22Rv1 (cell line): ENCODE data around the gene TTC33.

ENCODE experiments used
- H3K27ac ChIP-seq: fragments of 450-650 bp; 2 replicates; pipeline ENCODE4 v1.5.1; 2017
- CTCF ChIP-seq: fragments of 450-650 bp; IDR thresholded peaks from 2 replicates; pipeline ENCODE4 v1.5.1; 2017; ENCODE audit warnings: mild to moderate bottlenecking
- ZFX ChIP-seq: fragments of 450-650 bp; IDR thresholded peaks from 2 replicates; pipeline ENCODE4 v1.6.1; 2017; ENCODE audit warnings: antibody characterized with exemption, borderline replicate concordance

The TTC33 gene

GRCh38 chr5:40614923-40615585, 140.7 kb downstream of the TTC33 start:
- H3K27ac ChIP-seq: no peak overlapping the region
- TF ChIP-seq ZFX (no peak), CTCF (no peak)

DNA sequence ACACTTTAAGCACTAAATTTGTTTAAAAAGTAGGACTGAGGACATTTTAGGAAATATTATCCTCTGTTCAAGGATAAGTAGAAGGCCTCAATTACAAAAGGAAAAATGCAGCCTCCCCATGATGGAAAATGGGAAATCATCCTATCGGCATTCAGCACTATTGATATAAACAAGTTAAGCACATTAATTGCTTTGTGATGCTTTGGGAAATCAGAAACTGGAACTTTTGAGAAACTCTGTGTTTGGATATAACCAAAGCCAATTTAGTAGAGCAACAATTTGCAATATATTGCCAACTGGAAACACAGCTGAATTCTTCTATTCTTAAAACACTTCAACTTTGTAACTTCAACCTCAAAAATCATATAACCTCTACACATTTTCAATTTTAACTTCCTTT, 141.3 kb downstream of the TTC33 start:
- no peak overlapping the region for H3K27ac ChIP-seq
- TF ChIP-seq CTCF: no peak
- TF ChIP-seq ZFX: no peak

- no peak for TF ChIP-seq ZFX
- TF ChIP-seq CTCF: no peak
- no peak overlapping the region for H3K27ac ChIP-seq
Measured at GRCh38 chr5:40607202-40607601, 148.6 kb downstream of the TTC33 start.

DNA sequence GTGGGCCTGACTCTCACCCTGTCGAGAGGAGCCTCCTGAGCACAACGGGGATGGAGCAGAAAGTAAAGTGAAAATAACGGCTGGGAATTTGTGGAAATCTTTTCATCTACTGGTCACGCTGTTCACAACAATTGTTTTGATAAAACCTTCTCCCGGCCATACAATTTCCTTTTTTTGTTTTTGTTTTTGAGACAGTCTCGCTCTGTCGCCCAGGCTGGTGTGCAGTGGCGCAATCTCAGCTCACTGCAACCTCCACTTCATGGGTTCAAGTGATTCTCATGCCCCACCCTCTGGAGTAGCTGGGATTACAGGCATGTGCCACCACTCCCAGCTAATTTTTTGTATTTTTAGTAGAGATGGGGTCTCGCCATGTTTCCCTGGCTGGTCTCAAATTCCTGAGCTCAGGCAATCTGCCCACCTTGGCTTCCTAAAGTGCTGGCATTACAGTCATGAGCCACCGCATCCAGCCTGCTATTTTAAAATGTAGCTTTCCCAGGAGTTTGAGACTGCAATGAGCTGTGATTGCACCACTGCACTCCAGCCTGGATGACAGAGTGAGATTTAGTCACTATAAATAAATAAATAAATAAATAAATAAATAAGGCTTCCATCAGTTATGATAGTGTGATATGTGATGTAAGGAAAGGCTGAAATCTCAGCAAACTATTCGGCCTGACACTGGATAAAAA, 149.5 kb downstream of the TTC33 start:
- no peak for TF ChIP-seq CTCF
- no peak for TF ChIP-seq ZFX
- no peak overlapping the region for H3K27ac ChIP-seq

DNA sequence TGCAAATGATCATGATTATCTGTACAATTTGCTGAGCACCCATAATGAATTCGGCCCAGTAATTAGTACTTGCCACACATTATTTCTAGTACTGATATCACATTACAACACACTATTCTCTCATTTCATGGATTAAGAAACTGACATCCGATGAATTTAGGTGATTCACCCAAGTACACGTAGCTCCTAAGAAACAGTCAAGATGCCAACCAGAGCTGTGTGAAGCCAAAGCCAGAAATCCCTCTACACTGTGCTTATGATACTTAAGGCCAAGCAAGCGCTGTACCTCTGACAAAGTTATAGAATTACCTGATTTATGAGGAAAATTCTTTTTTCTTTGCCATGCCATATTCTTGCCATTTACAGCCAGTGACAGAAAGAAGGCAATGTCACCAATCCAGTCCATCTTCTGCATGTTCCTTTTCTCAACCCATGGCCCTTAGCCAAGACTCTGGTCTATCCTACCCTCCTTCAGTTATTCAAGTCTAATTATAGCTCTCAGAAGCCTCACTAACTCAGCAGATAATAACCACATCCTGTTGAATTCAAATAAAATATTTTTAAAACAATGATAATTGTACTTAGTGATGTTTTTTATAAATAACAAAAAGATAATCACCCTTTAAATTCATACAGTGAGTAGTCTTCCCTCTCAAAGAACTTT, 150.3 kb downstream of the TTC33 start:
- TF ChIP-seq CTCF (no peak), ZFX (no peak)
- H3K27ac ChIP-seq: no peak overlapping the region

DNA sequence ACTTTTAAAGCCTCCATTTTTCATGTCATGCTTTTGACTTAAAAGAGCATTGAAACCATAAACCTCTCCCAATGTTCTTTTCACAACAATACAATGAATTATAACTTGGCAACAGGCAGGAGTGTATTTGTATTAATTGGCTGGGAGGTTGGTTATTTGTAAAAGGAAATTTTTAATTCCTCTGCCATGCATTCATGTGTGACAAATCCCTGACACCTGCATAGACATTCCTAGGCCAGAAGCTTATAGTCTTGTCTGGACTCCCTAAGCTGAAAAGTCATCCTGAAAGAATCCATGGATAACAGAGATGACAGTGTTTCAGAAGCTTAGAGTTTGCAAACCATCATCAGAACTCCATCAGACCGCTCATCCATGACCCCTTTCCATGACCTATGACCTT, 152.4 kb downstream of the TTC33 start:
- TF ChIP-seq CTCF (no peak), ZFX (no peak)
- H3K27ac ChIP-seq: no peak overlapping the region
